Activated T-helper 2 cell treated with anti-CD3 and anti-CD28 coated beads, Interferon-gamma antibody, Interleukin-2, Interleukin-4, amounts not matched to agents 10 μg/mL and 5 μg/mL and 100 μg/mL, durations not matched to agents 14 hours and 24 hours and 36 hours (primary cell): ENCODE data around the gene PANX2. TPM values are rescaled to one million over a fixed set of nuclear protein-coding genes. Genes with fewer than 3 reads are reported as not detected.

Source experiments
- DNase-seq: peaks from one replicate; pipeline ENCODE4 v3.0.0; 2021; ENCODE audit warnings: low spot score
- H3K27ac Mint-ChIP-seq: one replicate; pipeline ENCODE4 v1.8.0; 2021; ENCODE audit warnings: mixed read lengths
- H3K27me3 Mint-ChIP-seq: one replicate; pipeline ENCODE4 v1.8.0; 2021; ENCODE audit warnings: low read depth, mixed read lengths
- H3K36me3 Mint-ChIP-seq: one replicate; pipeline ENCODE4 v1.8.0; 2021; ENCODE audit warnings: low read depth, mixed read lengths
- H3K4me1 Mint-ChIP-seq: one replicate; pipeline ENCODE4 v1.8.0; 2021; ENCODE audit warnings: low read depth, mixed read lengths
- H3K4me3 Mint-ChIP-seq: one replicate; pipeline ENCODE4 v1.8.0; 2021; ENCODE audit warnings: low read depth, mild to moderate bottlenecking, moderate library complexity, mixed read lengths
- H3K9me3 Mint-ChIP-seq: one replicate; pipeline ENCODE4 v1.8.0; 2021; ENCODE audit warnings: mixed read lengths
- intact Hi-C: fragments of 100-400 bp; cut with micrococcal nuclease; formaldehyde crosslinking; loops from one replicate; pipeline ENCODE4 v1.15.1; 2023
- total RNA-seq: library from RNA; stranded (reverse); gene quantifications from 2 replicates; pipeline ENCODE4 v1.2.3, GENCODE V29; 2022

The PANX2 gene
- total RNA-seq, 1 donor from 2014 or later: 2.4 TPM

DNA sequence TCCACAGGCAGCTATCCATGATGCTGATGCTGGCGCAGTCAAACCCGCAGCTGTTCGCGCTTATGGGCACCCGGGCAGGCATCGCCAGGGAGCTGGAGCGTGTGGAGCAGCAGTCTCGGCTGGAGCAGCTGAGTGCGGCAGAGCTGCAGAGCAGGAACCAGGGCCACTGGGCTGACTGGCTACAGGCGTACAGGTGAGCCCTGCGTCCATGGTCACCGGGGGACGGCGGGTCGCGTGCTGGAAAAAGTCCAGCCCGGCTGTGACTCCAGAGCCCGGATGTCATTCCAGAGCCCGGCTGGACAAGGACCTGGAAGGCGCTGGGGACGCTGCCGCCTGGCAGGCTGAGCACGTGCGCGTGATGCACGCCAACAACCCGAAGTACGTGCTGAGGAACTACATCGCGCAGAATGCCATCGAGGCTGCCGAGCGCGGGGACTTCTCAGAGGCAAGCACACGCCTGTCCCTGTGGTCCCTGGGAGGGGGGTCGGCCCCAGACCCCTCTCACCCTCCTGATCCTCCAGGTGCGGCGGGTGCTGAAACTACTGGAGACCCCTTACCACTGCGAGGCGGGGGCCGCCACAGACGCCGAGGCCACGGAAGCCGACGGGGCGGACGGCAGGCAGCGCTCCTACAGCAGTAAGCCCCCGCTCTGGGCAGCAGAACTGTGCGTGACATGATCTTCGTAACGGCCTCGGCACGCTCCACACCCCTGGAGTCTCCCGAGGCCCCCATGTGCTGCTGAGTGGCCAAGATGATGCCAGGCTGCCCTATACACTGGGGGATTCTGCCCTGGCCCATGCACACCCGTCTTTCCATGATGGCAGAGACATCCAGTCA lies 46.4 kb downstream of the PANX2 start:
- no peaks in the 10 kb centered on the region for H3K4me1 Mint-ChIP-seq
- no peak overlapping the region for H3K4me3 Mint-ChIP-seq
- intact Hi-C loops: no loop called here
- H3K9me3 Mint-ChIP-seq: no peaks in the 10 kb centered on the region
- H3K27me3 Mint-ChIP-seq: no peaks in the 10 kb centered on the region
- no peak for DNase-seq
- H3K27ac Mint-ChIP-seq: no peak overlapping the region
- H3K36me3 Mint-ChIP-seq: peaks cover 48% of the 10 kb centered on the region

DNA sequence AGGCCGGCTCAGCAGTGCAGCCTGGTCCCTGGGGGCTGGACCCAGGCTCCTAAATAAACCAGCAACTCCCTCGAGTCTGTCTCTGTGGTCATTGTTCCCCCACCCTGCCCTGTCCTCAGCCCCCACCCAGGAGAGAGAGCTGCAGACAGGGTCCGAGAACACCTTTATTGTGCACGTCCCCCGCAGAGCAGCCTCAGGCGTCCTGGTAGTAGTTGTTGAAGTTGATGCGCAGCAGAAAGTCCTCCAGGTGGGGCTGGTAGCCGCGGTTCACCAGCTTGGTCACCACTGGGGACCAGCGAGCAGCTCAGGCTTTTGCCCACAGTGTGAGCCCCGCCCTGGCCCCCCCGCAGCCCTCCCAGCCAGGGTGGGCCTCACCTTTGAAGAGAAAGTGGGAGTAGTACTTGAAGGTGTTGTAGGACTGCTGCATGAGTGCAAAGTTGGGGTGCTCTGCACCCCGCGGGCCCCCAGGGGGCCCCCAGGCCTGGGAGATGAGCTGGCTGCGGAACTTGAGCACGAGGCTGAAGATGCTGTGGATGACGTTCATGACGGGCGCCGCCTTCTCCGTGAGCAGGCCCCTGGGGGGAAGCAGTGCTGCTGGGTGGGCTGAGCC lies 47.1 kb downstream of the PANX2 start:
- H3K4me3 Mint-ChIP-seq: no peak overlapping the region
- no peaks in the 10 kb centered on the region for H3K9me3 Mint-ChIP-seq
- H3K36me3 Mint-ChIP-seq: peaks cover 46% of the 10 kb centered on the region
- no peak overlapping the region for H3K27ac Mint-ChIP-seq
- H3K4me1 Mint-ChIP-seq: no peaks in the 10 kb centered on the region
- no peak for DNase-seq
- H3K27me3 Mint-ChIP-seq: no peaks in the 10 kb centered on the region
- intact Hi-C loops: no loop called here

DNA sequence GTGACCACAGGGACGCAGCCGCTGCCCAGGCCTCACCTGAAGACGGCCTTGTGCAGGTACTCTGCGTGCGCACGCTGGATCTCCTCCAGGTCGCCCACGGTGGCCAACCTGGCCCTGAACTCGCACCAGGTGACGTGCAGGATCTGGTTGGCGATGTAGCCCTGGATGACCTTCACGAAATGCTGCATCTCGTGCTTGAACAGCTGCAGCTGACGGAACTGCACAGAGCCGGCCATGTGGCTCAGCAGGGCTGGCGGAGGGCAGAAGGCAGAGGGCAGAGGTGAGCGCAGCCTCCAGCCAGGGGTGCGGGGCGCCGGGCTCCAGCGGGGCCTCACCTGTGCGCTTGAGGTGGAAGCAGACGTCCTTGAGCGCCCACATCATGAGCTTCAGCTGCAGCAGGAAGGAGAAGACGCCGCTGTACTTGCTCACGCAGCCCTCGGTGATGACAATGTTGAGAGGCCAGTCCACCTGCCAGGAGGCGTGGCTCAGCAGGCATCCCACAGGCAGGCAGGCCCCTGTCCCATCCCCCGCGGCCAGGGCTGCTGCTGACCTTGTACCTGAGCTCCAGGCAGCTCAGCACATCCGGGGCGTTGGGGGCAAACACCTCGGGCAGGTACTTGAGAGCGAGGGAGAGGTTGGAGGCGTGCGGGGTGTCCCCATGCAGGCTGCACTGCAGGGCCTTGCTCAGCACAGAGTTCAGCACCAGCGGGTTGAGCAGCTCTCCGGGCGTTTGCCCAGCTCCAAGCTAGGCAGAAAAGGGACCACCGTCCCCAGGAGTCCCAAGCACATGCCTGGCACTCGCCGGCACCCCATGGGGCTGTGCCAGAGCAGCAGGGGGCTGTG lies 47.8 kb downstream of the PANX2 start:
- intact Hi-C loops: no loop called here
- H3K27me3 Mint-ChIP-seq: no peaks in the 10 kb centered on the region
- no peaks in the 10 kb centered on the region for H3K9me3 Mint-ChIP-seq
- H3K4me3 Mint-ChIP-seq: no peak overlapping the region
- no peak overlapping the region for H3K27ac Mint-ChIP-seq
- peaks cover 46% of the 10 kb centered on the region for H3K36me3 Mint-ChIP-seq
- DNase-seq: no peak
- H3K4me1 Mint-ChIP-seq: no peaks in the 10 kb centered on the region

DNA sequence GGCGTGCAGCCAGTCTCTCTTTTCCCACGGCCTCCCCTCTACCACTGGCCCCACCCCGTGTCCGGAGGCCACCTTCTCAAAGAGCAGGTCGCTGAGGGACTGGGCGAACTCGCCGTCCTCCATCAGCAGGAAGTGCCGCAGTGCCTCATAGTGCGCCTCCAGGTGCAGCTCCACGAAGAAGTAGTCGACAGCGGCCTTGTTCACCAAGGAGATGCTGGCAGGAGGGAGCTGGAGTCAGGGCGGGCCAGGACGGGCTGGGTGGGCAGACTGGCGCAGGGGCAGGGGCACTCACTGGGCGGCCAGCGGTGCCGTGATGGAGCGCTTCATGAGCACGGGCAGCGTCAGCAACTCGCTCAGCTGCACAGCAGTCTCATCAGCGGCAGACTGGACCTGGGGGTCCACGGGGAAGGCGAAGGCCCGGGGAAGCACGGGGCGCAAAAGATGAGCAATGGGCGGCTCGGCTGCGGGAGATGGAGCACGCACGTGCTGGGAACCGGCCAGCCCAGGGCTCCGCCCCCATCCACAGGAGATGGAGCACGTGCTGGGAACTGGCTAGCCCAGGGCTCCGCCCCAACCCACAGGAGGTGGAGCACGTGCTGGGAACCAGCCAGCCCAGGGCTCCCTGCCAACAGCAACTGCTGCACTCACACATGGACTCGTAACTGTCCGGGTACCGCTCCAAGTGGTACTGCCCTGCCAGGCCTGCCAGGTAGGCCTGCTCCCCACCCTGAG lies 48.6 kb downstream of the PANX2 start:
- no peak for DNase-seq
- no peaks in the 10 kb centered on the region for H3K27me3 Mint-ChIP-seq
- intact Hi-C loops: no loop called here
- H3K9me3 Mint-ChIP-seq: no peaks in the 10 kb centered on the region
- no peak overlapping the region for H3K27ac Mint-ChIP-seq
- no peak overlapping the region for H3K4me3 Mint-ChIP-seq
- H3K36me3 Mint-ChIP-seq: peaks cover 45% of the 10 kb centered on the region
- H3K4me1 Mint-ChIP-seq: no peaks in the 10 kb centered on the region

DNA sequence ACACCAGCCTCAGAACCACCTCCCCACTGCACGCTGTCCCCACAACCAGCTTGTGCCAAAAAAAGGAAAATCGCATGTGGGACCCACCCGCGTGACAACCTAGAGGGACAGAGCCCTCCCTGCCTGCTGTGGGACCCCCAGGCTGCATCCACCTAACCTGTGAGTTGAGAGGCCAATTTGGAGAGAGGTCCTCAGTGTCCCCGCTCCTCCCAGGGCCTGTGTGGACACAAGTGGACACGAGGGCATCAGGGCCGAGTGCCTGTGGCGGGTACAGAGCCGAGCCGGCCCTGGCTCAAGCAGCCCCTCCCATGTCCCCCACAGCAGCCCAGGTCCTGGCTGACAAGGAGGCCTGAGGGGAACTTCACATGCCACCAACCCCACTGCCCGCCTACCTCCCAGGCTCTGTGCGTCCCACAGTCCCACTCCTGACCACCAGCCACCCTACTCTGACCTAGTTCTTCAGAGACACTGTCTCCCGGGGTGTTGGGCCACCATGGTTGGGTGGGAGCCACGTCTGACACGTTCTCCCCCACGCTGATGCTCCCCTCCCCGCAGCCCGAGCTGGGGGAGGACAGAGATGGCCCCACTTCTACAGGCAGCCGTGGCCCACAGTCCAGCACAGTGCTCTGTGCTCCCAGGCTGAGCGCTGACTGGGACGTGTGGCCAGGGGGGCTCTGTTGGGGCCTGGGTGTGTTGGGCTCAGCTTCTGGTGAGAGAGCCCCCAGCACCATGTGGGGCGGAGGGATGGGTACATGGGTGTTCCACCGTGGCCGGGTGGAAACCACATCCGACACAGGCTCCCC lies 49.5 kb downstream of the PANX2 start:
- Mint-ChIP-seq H3K36me3 (peaks cover 44% of the 10 kb centered on the region), H3K4me1 (no peaks in the 10 kb centered on the region), H3K4me3 (no peak overlapping the region), H3K27me3 (no peaks in the 10 kb centered on the region), H3K27ac (no peak overlapping the region), H3K9me3 (no peaks in the 10 kb centered on the region)
- DNase-seq: no peak
- intact Hi-C loops: no loop called here

DNA sequence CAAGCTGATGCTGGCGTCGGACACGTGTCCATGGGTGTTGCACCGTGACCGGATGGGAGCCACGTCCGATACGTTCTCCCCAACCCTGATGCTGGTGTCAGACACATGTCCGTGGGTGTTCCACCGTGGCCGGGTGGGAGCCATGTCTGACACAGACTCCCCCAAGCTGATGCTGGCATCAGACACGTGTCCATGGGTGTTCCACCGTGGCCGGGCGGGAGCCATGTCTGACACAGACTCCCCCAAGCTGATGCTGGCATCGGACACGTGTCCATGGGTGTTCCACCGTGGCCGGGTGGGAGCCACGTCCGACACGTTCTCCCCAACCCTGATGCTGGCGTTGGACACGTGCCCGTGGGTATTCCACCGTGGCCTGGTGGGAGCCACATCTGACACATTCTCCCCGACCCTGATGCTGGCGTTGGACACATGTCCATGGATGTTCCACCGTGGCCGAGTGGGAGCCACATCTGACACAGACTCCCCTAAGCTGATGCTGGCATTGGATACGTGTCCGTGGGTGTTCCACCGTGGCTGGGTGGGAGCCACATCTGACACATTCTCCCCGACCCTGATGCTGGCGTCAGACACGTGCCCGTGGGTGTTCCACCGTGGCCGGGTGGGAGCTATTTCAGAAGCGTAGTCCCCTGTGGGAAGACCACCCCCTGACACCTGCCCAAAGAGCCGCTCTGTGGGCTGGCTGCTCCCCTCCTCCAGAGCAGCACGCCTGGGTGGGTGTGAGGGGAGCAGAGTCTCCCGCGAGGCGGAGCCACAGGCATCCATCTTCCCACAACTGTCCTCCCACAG lies 50.3 kb downstream of the PANX2 start:
- DNase-seq: no peak

DNA sequence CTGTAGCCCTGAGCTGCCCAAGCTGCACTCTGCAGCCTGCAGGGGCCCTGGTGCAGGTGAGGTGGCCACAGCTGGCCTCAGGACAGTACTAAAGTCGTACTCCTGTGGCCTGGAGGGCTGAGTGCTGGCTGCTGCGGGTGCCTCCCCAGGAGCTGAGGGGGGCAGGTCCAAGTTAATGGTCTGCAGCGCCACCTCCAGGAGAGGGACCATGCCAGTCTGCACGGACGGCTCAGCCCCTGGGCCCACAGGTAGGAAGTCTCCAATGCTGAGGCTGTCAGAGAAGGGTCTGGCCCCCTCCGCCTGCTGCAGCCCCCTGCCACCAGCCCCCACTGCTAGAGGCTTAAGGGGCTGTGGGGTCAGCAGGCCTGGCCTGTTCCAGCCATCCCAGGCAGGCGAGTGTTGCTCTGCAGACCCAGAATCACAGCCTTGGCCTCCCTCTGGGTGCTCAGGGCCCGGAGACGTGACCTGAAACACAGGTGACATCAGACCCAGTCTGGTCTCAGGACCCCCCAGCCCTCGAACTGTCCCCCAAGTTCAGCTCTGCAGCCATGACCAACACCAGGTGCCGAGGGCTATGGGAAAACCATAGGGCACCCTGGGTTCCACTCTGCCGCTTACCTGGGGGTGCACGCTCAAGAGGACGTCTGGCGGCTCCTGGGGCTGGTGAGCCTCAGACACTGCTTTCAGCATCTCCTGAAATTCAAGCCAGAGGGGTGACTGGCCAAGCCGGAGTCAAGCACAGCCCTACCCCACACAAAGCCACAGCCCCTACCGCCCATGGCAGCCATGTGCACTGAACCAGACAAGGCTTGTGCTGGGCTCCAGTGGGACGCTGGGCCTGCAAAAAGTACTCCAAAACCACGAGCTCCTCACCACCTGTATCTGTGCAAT lies 51.1 kb downstream of the PANX2 start:
- intact Hi-C loops: no loop called here

More for the DNA sequence above, 50.3 kb downstream of the PANX2 start:
- peaks cover 41% of the 10 kb centered on the region for H3K36me3 Mint-ChIP-seq
- no peaks in the 10 kb centered on the region for H3K9me3 Mint-ChIP-seq
- H3K4me3 Mint-ChIP-seq: no peak overlapping the region
- intact Hi-C loops: no loop called here
- no peak overlapping the region for H3K27ac Mint-ChIP-seq
- H3K4me1 Mint-ChIP-seq: no peaks in the 10 kb centered on the region
- no peaks in the 10 kb centered on the region for H3K27me3 Mint-ChIP-seq

DNA sequence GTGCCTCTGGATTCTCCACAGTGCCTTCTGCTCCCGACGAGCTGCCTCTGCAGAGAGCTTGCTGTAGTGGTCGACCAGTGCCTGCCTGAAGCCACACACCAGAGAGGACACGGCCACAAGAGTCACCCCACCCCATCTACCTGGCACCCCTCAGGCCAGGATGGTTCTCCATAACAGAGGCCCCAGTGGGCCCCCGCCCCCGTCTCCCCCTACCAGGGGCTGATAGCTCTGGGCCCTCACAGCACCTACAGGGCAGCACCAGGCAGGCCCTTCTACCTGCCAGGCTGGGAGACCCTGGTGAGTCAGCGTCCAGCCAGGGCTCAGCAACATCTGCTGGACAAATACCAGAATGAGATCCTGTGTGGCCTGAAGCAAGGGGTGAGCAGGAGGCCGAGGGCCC lies 52.0 kb downstream of the PANX2 start:
- Mint-ChIP-seq H3K27me3 (no peaks in the 10 kb centered on the region), H3K9me3 (no peaks in the 10 kb centered on the region), H3K27ac (no peak overlapping the region), H3K36me3 (peaks cover 37% of the 10 kb centered on the region), H3K4me3 (no peak overlapping the region), H3K4me1 (no peaks in the 10 kb centered on the region)
- intact Hi-C loops: no loop called here
- no peak for DNase-seq

More for the DNA sequence above, 51.1 kb downstream of the PANX2 start:
- Mint-ChIP-seq H3K9me3 (no peaks in the 10 kb centered on the region), H3K27me3 (no peaks in the 10 kb centered on the region), H3K36me3 (peaks cover 40% of the 10 kb centered on the region), H3K27ac (no peak overlapping the region), H3K4me3 (no peak overlapping the region), H3K4me1 (no peaks in the 10 kb centered on the region)
- no peak for DNase-seq

DNA sequence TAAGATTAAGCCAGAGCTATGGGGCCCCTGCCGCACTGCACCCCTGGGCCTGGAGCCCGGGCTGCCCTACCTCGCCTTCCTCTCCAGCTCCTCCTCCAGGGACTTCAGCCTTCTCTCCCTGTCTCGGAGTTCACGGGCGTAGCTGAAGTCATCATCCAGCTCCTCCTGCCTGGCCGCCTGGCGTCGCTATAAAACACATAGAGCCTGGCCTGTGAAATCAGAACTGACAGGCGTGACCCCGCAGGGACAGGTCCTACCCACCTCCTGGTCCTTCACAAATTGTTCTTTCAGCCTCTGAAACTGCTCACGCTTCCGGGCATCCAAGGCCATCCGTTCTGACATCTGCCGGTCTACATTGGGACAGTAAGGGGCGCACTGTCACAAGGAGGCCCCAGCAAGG lies 53.5 kb downstream of the PANX2 start:
- no peak overlapping the region for H3K27ac Mint-ChIP-seq
- no peaks in the 10 kb centered on the region for H3K4me1 Mint-ChIP-seq
- no peaks in the 10 kb centered on the region for H3K27me3 Mint-ChIP-seq
- no peak overlapping the region for H3K4me3 Mint-ChIP-seq
- intact Hi-C loops: no loop called here
- no peak for DNase-seq
- no peaks in the 10 kb centered on the region for H3K9me3 Mint-ChIP-seq
- peaks cover 44% of the 10 kb centered on the region for H3K36me3 Mint-ChIP-seq

DNA sequence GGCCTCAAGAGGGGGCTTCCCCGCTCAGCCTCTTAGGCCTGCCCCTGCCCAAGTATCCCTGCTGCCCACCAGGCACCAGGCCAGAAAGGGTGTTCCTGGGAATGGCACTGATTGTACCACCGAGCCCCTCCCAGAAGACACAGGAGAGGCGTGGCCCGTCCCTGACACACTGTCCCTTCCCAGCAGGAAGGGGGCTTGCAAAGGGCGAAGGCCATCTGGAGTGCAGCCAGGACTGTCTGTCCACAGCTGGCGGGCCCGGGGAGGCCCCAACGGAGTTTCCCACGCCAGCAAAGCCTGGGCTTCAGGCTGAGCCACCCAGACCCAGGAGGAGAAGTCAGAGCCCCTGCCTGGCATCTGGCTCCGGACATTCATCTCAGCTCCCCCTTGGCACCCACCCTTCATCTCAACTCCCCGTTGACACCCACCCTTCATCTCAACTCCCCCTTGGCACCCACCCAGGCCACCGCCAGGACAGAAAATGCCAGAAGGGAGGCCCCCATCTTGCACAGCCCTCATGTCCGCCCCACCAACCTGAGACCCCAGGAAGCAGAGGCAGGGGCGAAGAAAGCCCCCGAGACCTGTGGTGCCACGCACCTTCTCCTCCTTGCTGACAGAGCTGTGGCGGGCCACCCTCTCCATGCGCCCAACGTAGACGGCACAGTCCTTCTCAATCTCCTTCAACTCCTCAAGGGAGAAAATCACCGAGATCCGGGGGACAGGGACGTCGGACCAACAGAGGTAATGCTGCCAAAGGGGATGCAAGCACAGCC lies 54.9 kb downstream of the PANX2 start:
- intact Hi-C loops: no loop called here
- no peak overlapping the region for H3K4me3 Mint-ChIP-seq
- H3K4me1 Mint-ChIP-seq: no peaks in the 10 kb centered on the region
- H3K9me3 Mint-ChIP-seq: no peaks in the 10 kb centered on the region
- no peaks in the 10 kb centered on the region for H3K27me3 Mint-ChIP-seq
- H3K27ac Mint-ChIP-seq: no peak overlapping the region
- peaks cover 45% of the 10 kb centered on the region for H3K36me3 Mint-ChIP-seq
- no peak for DNase-seq
